Measurements from ENCODE around the gene CIPC.

- TF ChIP-seq CTCF (conservative IDR thresholded peaks at IDR 0.05) = no peak
- TF ChIP-seq ZFX (IDR thresholded peaks at IDR 0.05) = no peak
Observed at GRCh38 chr14:77088219-77088618, 9.8 kb upstream of the CIPC start.

Data from C4-2B (cell line).